ENCODE data around the gene MIF4GD.

The MIF4GD gene

DNA sequence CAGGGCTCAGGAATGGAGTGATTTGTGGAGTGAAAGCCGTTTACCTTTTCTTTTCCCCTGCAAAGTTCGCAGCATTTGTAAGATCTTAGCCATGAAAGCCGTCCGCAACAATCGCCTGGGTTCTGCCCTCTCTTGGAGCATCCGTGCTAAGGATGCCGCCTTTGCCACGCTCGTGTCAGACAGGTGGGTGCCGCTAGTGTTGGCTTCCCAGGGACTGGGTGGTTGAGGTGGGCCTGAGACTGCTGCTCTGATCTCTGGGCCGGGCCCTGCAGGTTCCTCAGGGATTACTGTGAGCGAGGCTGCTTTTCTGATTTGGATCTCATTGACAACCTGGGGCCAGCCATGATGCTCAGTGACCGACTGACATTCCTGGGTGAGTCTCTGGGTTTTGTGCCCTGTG lies 38.2 kb downstream of the MIF4GD start:
- DNase-seq (ENCODE audit: low spot score), result no peak

DNA sequence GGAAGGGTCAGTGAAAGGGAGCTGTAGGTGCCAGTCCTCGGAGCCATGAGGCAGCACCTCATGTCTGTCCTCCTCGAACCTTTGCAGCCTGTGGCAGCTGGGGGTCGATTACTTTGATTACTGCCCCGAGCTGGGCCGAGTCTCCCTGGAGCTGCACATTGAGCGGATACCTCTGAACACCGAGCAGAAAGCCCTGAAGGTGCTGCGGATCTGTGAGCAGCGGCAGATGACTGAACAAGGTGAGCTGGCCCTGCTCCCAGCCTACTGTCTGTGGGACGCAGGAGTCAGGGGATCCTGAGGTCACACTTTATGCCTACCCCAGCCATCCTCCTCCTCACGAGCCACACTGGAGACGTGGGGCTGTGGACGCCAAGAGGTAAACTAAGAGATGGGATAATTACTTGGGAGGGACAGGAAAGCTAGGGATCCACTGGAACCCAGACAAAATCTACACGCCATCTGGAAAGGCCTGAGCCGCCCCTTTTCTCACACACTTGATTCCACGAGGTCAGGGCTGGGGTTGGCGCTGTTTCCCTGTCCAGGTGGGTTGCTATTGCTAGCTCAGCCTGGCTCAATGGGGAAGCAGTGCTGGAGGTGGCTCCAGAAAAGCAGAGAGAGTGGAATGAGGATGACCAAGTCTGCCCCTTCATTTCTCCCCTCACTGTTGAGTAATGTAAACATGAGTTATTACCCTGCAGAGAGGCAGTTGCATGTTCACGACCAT lies 39.1 kb downstream of the MIF4GD start:
- no peak for DNase-seq (ENCODE audit: low spot score)

DNA sequence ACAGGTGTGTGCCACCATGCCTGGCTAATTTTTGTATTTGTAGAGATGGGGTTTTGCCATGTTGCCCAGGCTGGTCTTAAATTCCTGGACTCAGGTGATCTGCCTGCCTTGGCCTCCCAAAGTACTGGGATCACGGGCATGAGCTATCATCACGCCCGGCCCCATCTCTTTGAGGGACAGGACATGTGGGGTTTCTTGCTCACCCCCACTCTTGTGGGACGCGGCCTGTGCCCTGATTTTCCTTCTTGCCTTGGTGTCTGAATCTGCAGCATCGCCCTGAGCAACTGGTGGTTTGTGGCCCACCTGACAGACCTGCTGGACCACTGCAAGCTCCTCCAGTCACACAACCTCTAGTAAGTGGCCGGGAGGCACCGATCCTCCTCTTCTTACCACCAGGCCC lies 40.0 kb downstream of the MIF4GD start:
- DNase-seq (ENCODE audit: low spot score), result no peak

DNA sequence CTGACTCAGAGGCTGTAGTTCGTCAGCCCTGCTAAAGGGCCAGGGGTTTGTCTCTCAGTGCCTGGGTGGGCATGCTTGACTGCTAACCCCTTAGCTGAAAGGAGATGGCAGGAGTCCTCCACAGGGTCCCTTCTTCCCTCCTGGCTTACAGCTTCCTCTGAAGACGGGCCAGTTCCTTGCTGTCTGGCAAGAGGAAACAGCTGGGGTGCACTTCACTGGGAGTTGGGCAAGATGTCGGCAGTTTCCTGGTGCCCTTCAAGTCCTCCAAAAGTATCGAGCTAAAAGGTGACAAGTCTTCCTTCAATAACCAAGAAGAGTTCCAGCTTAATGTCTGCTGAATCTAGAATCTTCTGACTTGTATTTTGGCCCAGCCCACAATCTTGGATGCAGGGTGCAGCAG lies 42.2 kb downstream of the MIF4GD start:
- no peak for DNase-seq (ENCODE audit: low spot score)

DNA sequence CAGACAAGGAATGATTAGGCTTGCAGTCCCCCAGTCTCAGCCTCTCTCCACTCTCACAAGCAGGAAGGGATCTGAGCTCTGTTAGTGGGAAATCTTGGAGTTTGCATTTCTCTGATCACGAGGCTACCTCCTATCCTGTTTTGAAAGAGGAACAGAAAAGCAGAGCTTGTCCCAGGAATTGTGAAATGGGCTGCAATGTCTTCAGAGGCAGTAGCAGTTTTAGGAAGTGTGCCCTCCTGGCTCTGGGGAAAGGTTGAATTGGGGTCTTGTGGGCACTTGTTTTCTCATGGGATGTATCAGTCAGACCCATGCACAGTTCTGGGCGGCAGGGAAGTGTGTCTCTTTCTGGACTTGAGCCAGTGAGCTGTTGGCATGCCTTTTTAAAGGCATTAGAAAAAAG lies 42.7 kb downstream of the MIF4GD start:
- peak; percentile 11 for DNase-seq (ENCODE audit: low spot score)

DNA sequence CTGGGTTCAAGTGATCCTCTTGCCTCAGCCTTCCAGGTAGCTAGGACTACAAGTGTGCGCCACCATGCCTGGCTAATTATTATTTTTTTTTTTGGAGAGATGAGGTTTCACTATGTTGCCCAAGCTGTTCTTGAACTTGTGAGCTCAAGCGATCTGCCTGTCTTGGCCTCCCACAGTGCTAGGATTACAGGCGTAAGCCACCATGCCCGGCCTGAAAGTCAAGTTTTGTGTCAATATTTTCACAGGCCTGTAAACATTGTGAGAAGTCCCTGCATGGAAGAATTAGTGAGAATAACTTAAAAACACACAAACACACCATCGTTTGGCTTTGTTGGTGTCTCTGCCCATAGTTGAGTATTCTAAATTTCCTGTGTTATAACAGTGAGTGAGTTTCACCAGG lies 43.3 kb downstream of the MIF4GD start:
- DNase-seq (ENCODE audit: low spot score), result no peak

DNA sequence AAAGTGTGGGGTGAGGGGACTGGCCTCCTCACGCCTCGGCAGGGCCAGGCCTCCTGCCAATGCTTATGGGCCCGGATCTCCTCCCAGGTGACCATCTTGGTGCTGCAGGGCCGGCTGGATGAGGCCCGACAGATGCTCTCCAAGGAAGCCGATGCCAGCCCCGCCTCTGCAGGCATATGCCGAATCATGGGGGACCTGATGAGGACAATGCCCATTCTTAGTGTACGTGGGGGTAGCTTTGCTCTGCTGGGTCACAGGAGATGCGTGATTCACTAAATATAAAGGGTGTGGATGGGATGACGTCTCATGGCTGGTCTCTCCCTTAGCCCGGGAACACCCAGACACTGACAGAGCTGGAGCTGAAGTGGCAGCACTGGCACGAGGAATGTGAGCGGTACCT lies 46.0 kb downstream of the MIF4GD start:
- DNase-seq (ENCODE audit: low spot score), result peak; percentile 14

DNA sequence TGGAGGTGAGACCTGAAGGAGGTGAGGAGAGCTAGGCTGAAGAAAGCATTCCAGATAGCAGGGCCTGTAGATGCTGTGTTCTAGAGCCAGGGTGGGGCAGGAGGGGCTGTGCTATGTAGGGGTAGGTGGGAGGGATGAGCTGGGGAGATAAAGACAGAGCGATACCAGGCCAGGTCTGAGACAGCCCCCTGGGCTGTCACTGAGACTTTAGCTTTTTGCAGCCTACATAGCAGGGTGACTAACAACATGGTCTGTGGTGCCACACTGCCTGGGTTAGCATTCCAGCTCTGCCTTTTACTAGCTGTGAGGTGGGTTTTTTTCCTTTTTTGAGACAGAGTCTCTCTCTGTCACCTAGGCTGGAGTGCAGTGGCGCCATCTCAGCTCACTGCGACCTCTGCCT lies 51.2 kb downstream of the MIF4GD start:
- peak; percentile 3 for DNase-seq (ENCODE audit: low spot score)

DNA sequence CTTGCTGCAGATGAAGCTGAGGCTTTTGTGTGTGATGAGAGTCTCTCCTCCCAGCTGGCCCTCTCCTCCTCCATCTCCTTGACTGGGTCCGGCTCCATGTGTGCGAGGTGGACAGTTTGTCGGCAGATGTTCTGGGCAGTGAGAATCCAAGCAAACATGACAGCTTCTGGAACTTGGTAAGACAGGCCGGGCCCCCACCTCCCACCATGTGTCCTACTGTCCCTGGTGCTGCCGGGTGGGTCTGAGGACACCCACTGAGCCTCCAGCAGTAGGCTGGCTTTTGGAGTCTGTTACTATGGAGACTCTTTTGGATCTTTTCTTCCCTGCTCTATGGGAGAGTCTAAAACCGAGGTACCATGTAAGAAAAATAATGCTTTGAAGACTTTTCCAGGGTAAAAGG lies 52.9 kb downstream of the MIF4GD start:
- DNase-seq (ENCODE audit: low spot score), result no peak

All from AG20443 (cell line).